SK-N-SH treated with all-trans-retinoic acid at 6 μM for 48 hours (cell line): Measurements from ENCODE around the gene CTTN.

ENCODE experiments used
- ARNTL ChIP-seq: fragments of 450-650 bp; formaldehyde crosslinking; IDR thresholded peaks from 2 replicates; pipeline ENCODE4 v1.5.0; 2020; ENCODE audit warnings: low read depth, mild to moderate bottlenecking, moderate library complexity, borderline replicate concordance
- BACH2 ChIP-seq: fragments of 250-450 bp; sonication (Bioruptor Pico); IDR thresholded peaks from 2 replicates; pipeline ENCODE4 v1.9.0; 2021; ENCODE audit warnings: mild to moderate bottlenecking, borderline replicate concordance
- CREB5 ChIP-seq: fragments of 250-450 bp; sonication (Bioruptor Pico); IDR thresholded peaks from 2 replicates; pipeline ENCODE4 v1.5.1; 2020; ENCODE audit warnings: low read depth, mild to moderate bottlenecking, moderate library complexity
- OSR1 ChIP-seq: fragments of 250-450 bp; sonication (Bioruptor Pico); IDR thresholded peaks from 2 replicates; pipeline ENCODE4 v1.8.0; 2022; ENCODE audit warnings: moderate library complexity, mild to moderate bottlenecking, inconsistent platforms
- POU6F1 ChIP-seq: fragments of 250-450 bp; sonication (Bioruptor Pico); IDR thresholded peaks from 2 replicates; pipeline ENCODE4 v1.8.0; 2021; ENCODE audit warnings: low read depth, mild to moderate bottlenecking, moderate library complexity, borderline replicate concordance
- TCF4 ChIP-seq: fragments of 250-450 bp; sonication (Bioruptor Pico); IDR thresholded peaks from 2 replicates; pipeline ENCODE4 v1.8.0; 2021; ENCODE audit warnings: mild to moderate bottlenecking, moderate library complexity, borderline replicate concordance
- ZNF565 ChIP-seq: fragments of 450-650 bp; formaldehyde crosslinking; conservative IDR thresholded peaks from 2 replicates; pipeline ENCODE4 v1.5.0; 2020; ENCODE audit warnings: low read depth, mild to moderate bottlenecking, moderate library complexity
- ZNF70 ChIP-seq: fragments of 450-650 bp; formaldehyde crosslinking; IDR thresholded peaks from 2 replicates; pipeline ENCODE4 v1.5.0; 2020; ENCODE audit warnings: mild to moderate bottlenecking, moderate library complexity
- ZNF8 ChIP-seq: fragments of 450-650 bp; formaldehyde crosslinking; IDR thresholded peaks from 2 replicates; pipeline ENCODE4 v1.5.0; 2020; ENCODE audit warnings: mild to moderate bottlenecking, moderate library complexity

GRCh38 chr11:70404244-70404643, 5.9 kb downstream of the CTTN start:
- no peak for TF ChIP-seq ZNF565 (CRISPR knock-in tag)
- no peak for TF ChIP-seq ZNF70 (CRISPR knock-in tag)
- TF ChIP-seq POU6F1 (CRISPR knock-in tag) = no peak
- no peak for TF ChIP-seq OSR1 (CRISPR knock-in tag)
- no peak for TF ChIP-seq ZNF8 (CRISPR knock-in tag)
- TF ChIP-seq TCF4 (CRISPR knock-in tag) = no peak
- no peak for TF ChIP-seq ARNTL (CRISPR knock-in tag)
- no peak for TF ChIP-seq CREB5 (CRISPR knock-in tag)
- TF ChIP-seq BACH2 = no peak
